SK-N-SH (cell line): ENCODE measurements around the gene MINK1. TPM values are rescaled to one million over a fixed set of nuclear protein-coding genes. Genes with fewer than 3 reads are reported as not detected.

Experiments used
- CTCF ChIA-PET: fragments of 300-600, 350-600 bp; formaldehyde crosslinking; extraction: SDS; loops from one replicate; lab custom pipeline; 2021; lab: Yijun Ruan, JAX
- POLR2A ChIA-PET: fragments of 350-600 bp; sonication (Branson Sonifier 250); formaldehyde crosslinking; extraction: SDS; loops from one replicate; lab custom pipeline; 2020; ENCODE audit warnings: antibody characterized with exemption, inconsistent platforms; lab: Yijun Ruan, JAX
- DNase-seq: peaks from one replicate; pipeline ENCODE4 v3.0.0; 2012
- H2AFZ ChIP-seq: fragments of 200-600 bp; sonication (generic); 2 replicates; pipeline ENCODE4 v1.8.1; 2016; ENCODE audit warnings: antibody characterized with exemption, mild to moderate bottlenecking, low read depth
- H3F3A ChIP-seq: fragments of 200-600 bp; sonication (generic); replicated peaks from 2 replicates; pipeline ENCODE3; 2016; ENCODE audit warnings: antibody characterized with exemption, mild to moderate bottlenecking; ENCODE audit not compliant: insufficient read depth
- H3K27ac ChIP-seq, 2 experiments: fragments of 200-500 bp in 1 of 2; fragments of 200-600 bp in 1 of 2; sonication (Bioruptor generic) in 1 of 2; sonication (generic), shearing (Covaris generic) in 1 of 2; 2 replicates each; pipeline versions ENCODE4 v1.5.1 to v1.6.1; 2014 to 2016; ENCODE audit warnings: low read depth in 2 of 2, inconsistent platforms in 1 of 2, low read length in 1 of 2, mild to moderate bottlenecking in 1 of 2, mixed read lengths in 1 of 2
- H3K27me3 ChIP-seq: fragments of 200-600 bp; sonication (generic), shearing (Covaris generic); 2 replicates; pipeline ENCODE4 v1.6.1; 2016; ENCODE audit warnings: mixed run types; ENCODE audit not compliant: insufficient read depth
- H3K36me3 ChIP-seq, 2 experiments: fragments of 200-500 bp in 1 of 2; fragments of 200-600 bp in 1 of 2; sonication (Bioruptor generic) in 1 of 2; sonication (generic) in 1 of 2; replicated peaks in 1 of 2; 2 replicates each; pipeline versions ENCODE3 to v1.5.1; 2014 to 2016; ENCODE audit warnings: low read length in 1 of 2, mild to moderate bottlenecking in 1 of 2; ENCODE audit not compliant: insufficient read depth in 2 of 2, control insufficient read depth in 1 of 2
- H3K4me1 ChIP-seq, 2 experiments: fragments of 200-500 bp in 1 of 2; fragments of 200-600 bp in 1 of 2; sonication (Bioruptor generic) in 1 of 2; sonication (generic), shearing (Covaris generic) in 1 of 2; 2 replicates each; pipeline versions ENCODE4 v1.5.1 to v1.6.1; 2014 to 2016; ENCODE audit warnings: low read depth in 1 of 2, low read length in 1 of 2, mixed run types in 1 of 2; ENCODE audit not compliant: insufficient read depth in 2 of 2, control insufficient read depth in 1 of 2
- H3K4me2 ChIP-seq: fragments of 200-600 bp; sonication (generic), shearing (Covaris generic); 2 replicates; pipeline ENCODE4 v1.6.1; 2017; ENCODE audit warnings: mixed run types
- H3K4me3 ChIP-seq, 2 experiments: fragments of 200-500 bp in 1 of 2; fragments of 200-600 bp in 1 of 2; sonication (Bioruptor generic) in 1 of 2; sonication (generic), shearing (Covaris generic) in 1 of 2; 2 replicates each; pipeline versions ENCODE4 v1.5.1 to v1.8.1; 2014 to 2016; ENCODE audit warnings: low read depth in 2 of 2, inconsistent platforms in 1 of 2, low read length in 1 of 2, mild to moderate bottlenecking in 1 of 2, mixed read lengths in 1 of 2, moderate library complexity in 1 of 2
- H3K79me2 ChIP-seq: fragments of 200-600 bp; sonication (generic); 2 replicates; pipeline ENCODE4 v1.8.1; 2017; ENCODE audit warnings: mild to moderate bottlenecking; ENCODE audit not compliant: insufficient read depth
- H3K9ac ChIP-seq: fragments of 200-600 bp; sonication (generic); 2 replicates; pipeline ENCODE4 v1.6.1; 2017; ENCODE audit warnings: mixed run types
- H3K9me2 ChIP-seq: fragments of 200-600 bp; sonication (generic); 2 replicates; pipeline ENCODE4 v1.6.1; 2017; ENCODE audit warnings: mixed run types
- H3K9me3 ChIP-seq: fragments of 200-600 bp; sonication (generic); 2 replicates; pipeline ENCODE4 v1.6.1; 2017; ENCODE audit warnings: mixed run types, mild to moderate bottlenecking, moderate library complexity
- H4K20me1 ChIP-seq: fragments of 200-600 bp; sonication (generic); 2 replicates; pipeline ENCODE4 v1.6.1; 2017; ENCODE audit warnings: mild to moderate bottlenecking, mixed run types; ENCODE audit not compliant: insufficient read depth
- ELF1 ChIP-seq: IDR thresholded peaks from 2 replicates; pipeline ENCODE4 v1.4.0; 2012
- FOXM1 ChIP-seq: IDR thresholded peaks from 2 replicates; pipeline ENCODE4 v1.4.0; 2012; ENCODE audit warnings: low read depth, mild to moderate bottlenecking
- JUND ChIP-seq: IDR thresholded peaks from 2 replicates; pipeline ENCODE4 v1.4.0; 2012
- MEF2A ChIP-seq: IDR thresholded peaks from 2 replicates; pipeline ENCODE4 v1.4.0; 2012; ENCODE audit warnings: low read depth, borderline replicate concordance
- RCOR1 ChIP-seq: fragments of 150-350 bp; IDR thresholded peaks from 2 replicates; pipeline ENCODE4 v1.6.1; 2017; ENCODE audit warnings: antibody characterized with exemption, low read length
- SIN3A ChIP-seq: IDR thresholded peaks from 2 replicates; pipeline ENCODE4 v1.6.1; 2012; ENCODE audit warnings: low read depth, mild to moderate bottlenecking, low read length, moderate library complexity, borderline replicate concordance
- TCF12 ChIP-seq: IDR thresholded peaks from 2 replicates; pipeline ENCODE4 v1.4.0; 2012
- YY1 ChIP-seq: IDR thresholded peaks from 2 replicates; pipeline ENCODE4 v1.4.0; 2012; ENCODE audit warnings: low read depth, mild to moderate bottlenecking
- WGBS: methylation state at CpG from one replicate; pipeline ENCODE4 v1.1.6; 2017; ENCODE audit warnings: low lambda C conversion rate; 5-methylcytosine and 5-hydroxymethylcytosine counted together
- polyA plus RNA-seq, 3 experiments: library from polyadenylated mRNA; depleted of rRNA; stranded (reverse); fragments of >200 nt; gene quantifications; 2 replicates each; pipeline ENCODE4 v1.2.3, GENCODE V29; 2012
- TF ChIP-seq, protein P1 (sequence below): IDR thresholded peaks from 2 replicates; pipeline ENCODE4; 2012
- TF ChIP-seq, protein P2 (sequence below): IDR thresholded peaks from 2 replicates; pipeline ENCODE4 v1.6.1; 2012; ENCODE audit warnings: mild to moderate bottlenecking, low read depth, low read length, moderate library complexity
- TF ChIP-seq, protein P3 (sequence below): fragments of 150-350 bp; IDR thresholded peaks from 2 replicates; pipeline ENCODE4 v1.6.1; 2016; ENCODE audit warnings: mild to moderate bottlenecking, low read depth, low read length

MINK1 gene
- polyA plus RNA-seq, 1 of the 3 experiments (the other 2 are of a cell fraction), result 64.7 TPM

DNA sequence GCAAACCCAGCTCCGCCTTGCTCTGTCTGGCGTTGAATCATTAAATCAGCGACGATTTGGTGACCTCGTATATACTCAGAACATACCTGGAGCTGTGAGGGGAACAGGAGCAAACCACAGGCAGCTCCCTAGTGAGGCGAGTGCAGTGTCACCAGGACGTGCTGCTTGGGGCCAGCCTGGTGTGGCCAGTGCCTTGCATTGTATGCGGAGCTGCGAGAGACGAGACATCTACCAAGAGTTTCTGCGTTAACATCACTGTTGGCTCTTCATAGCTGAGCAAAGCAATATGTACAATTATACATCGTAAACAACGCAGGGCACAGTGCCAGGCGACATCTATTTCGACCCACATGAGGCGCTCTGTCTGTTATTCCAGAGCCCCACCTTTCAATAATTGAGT is 27.9 kb downstream of the MINK1 start:
- H3K4me3 ChIP-seq, result no peak overlapping the region
- peaks cover 33% of the 10 kb centered on the region for H3K79me2 ChIP-seq
- no peaks in the 10 kb centered on the region for H3K36me3 ChIP-seq
- H2AFZ ChIP-seq, result no peak overlapping the region
- peaks cover 18 to 32% of the 10 kb centered on the region in 2 experiments for H3K4me1 ChIP-seq
- CTCF ChIA-PET, result interaction anchor here (1.2 kb wide), 1 partner anchor 71 kb away, joined by 4 read pairs; no protein-coding TSS in a partner anchor
- no peaks in the 10 kb centered on the region for H3K27me3 ChIP-seq
- WGBS, result 97% methylated on average over 16 of the region's 16 CpGs
- no peaks in the 10 kb centered on the region for H3K9me3 ChIP-seq
- H3K9me2 ChIP-seq, result no peaks in the 10 kb centered on the region
- H3K27ac ChIP-seq, result no peak overlapping the region
- no peak for TF ChIP-seq FOXM1
- TF ChIP-seq YY1, result no peak
- TF ChIP-seq, protein P1, sequence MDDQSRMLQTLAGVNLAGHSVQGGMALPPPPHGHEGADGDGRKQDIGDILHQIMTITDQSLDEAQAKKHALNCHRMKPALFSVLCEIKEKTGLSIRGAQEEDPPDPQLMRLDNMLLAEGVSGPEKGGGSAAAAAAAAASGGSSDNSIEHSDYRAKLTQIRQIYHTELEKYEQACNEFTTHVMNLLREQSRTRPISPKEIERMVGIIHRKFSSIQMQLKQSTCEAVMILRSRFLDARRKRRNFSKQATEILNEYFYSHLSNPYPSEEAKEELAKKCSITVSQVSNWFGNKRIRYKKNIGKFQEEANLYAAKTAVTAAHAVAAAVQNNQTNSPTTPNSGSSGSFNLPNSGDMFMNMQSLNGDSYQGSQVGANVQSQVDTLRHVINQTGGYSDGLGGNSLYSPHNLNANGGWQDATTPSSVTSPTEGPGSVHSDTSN, result no peak
- TF ChIP-seq, protein P2, sequence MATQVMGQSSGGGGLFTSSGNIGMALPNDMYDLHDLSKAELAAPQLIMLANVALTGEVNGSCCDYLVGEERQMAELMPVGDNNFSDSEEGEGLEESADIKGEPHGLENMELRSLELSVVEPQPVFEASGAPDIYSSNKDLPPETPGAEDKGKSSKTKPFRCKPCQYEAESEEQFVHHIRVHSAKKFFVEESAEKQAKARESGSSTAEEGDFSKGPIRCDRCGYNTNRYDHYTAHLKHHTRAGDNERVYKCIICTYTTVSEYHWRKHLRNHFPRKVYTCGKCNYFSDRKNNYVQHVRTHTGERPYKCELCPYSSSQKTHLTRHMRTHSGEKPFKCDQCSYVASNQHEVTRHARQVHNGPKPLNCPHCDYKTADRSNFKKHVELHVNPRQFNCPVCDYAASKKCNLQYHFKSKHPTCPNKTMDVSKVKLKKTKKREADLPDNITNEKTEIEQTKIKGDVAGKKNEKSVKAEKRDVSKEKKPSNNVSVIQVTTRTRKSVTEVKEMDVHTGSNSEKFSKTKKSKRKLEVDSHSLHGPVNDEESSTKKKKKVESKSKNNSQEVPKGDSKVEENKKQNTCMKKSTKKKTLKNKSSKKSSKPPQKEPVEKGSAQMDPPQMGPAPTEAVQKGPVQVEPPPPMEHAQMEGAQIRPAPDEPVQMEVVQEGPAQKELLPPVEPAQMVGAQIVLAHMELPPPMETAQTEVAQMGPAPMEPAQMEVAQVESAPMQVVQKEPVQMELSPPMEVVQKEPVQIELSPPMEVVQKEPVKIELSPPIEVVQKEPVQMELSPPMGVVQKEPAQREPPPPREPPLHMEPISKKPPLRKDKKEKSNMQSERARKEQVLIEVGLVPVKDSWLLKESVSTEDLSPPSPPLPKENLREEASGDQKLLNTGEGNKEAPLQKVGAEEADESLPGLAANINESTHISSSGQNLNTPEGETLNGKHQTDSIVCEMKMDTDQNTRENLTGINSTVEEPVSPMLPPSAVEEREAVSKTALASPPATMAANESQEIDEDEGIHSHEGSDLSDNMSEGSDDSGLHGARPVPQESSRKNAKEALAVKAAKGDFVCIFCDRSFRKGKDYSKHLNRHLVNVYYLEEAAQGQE, result no peak
- TF ChIP-seq, protein P3, sequence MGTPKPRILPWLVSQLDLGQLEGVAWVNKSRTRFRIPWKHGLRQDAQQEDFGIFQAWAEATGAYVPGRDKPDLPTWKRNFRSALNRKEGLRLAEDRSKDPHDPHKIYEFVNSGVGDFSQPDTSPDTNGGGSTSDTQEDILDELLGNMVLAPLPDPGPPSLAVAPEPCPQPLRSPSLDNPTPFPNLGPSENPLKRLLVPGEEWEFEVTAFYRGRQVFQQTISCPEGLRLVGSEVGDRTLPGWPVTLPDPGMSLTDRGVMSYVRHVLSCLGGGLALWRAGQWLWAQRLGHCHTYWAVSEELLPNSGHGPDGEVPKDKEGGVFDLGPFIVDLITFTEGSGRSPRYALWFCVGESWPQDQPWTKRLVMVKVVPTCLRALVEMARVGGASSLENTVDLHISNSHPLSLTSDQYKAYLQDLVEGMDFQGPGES, result no peak
- TF ChIP-seq JUND, result no peak
- TF ChIP-seq TCF12, result no peak
- TF ChIP-seq MEF2A, result no peak
- no peak for TF ChIP-seq RCOR1
- no peak overlapping the region for H3K9ac ChIP-seq
- H4K20me1 ChIP-seq, result no peaks in the 10 kb centered on the region
- H3K4me2 ChIP-seq, result no peak overlapping the region
- H3F3A ChIP-seq, result no peaks in the 10 kb centered on the region
- POLR2A ChIA-PET, result no interaction called here
- no peak for DNase-seq

DNA sequence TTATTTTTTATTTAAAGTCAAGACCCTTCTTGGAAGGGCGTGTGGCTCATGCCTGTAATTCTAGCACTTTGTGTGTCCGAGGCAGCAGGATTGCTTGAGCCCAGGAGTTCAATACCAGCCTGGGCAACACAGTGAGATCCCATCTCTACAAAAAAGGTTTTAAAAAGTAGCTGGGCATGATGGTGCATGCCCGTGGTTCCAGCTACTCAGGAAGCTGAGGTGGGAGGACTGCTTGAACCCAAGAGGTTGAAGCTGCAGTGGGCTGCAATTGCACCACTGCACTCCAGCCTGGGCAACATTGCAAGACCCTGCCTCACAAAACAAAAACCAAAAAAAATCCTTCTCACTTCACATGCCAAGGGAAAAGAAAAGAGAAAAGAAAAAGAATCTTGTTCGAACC is 29.6 kb downstream of the MINK1 start:
- ChIA-PET POLR2A (no interaction called here), CTCF (no interaction called here)
- H3K27ac ChIP-seq, result no peak overlapping the region
- DNase-seq, result no peak
- H3K4me1 ChIP-seq, result peaks cover 15 to 17% of the 10 kb centered on the region in 2 experiments
- no peaks in the 10 kb centered on the region for H3K27me3 ChIP-seq
- H3K9me3 ChIP-seq, result no peaks in the 10 kb centered on the region
- no peaks in the 10 kb centered on the region for H4K20me1 ChIP-seq
- 94% methylated on average over 4 of the region's 4 CpGs for WGBS
- no peaks in the 10 kb centered on the region for H3F3A ChIP-seq
- H3K79me2 ChIP-seq, result peaks cover 27% of the 10 kb centered on the region
- H2AFZ ChIP-seq, result no peak overlapping the region
- no peak overlapping the region for H3K9ac ChIP-seq
- no peaks in the 10 kb centered on the region for H3K9me2 ChIP-seq
- H3K36me3 ChIP-seq, result no peaks in the 10 kb centered on the region
- H3K4me3 ChIP-seq, result no peak overlapping the region
- no peak overlapping the region for H3K4me2 ChIP-seq
- TF ChIP-seq ELF1 (no peak), SIN3A (no peak)
- TF ChIP-seq, all 33 proteins: peak for 0
